HEK293 (cell line): ENCODE results near the gene KICS2.

ENCODE experiments used
- ATF2 ChIP-seq: fragments of 450-650 bp; formaldehyde crosslinking; IDR thresholded peaks from 2 replicates; pipeline ENCODE4 v1.5.1; 2016; ENCODE audit warnings: missing biosample characterization, missing genetic modification characterization, low read depth
- CTCF ChIP-seq: fragments of 450-650 bp; formaldehyde crosslinking; IDR thresholded peaks from 2 replicates; pipeline ENCODE4 v1.5.1; 2016; ENCODE audit warnings: missing biosample characterization, missing genetic modification characterization
- HOXA7 ChIP-seq: sonication (generic); formaldehyde crosslinking; IDR thresholded peaks from 2 replicates; pipeline ENCODE4 v1.8.1; 2022; ENCODE audit warnings: missing genetic modification reagents, borderline replicate concordance
- MYNN ChIP-seq: fragments of 450-650 bp; formaldehyde crosslinking; IDR thresholded peaks from 2 replicates; pipeline ENCODE4 v1.5.1; 2016; ENCODE audit warnings: missing biosample characterization, missing genetic modification characterization, borderline replicate concordance
- REST ChIP-seq: fragments of 450-650 bp; formaldehyde crosslinking; IDR thresholded peaks from 2 replicates; pipeline ENCODE4 v1.5.1; 2016; ENCODE audit warnings: missing biosample characterization, missing genetic modification characterization
- SALL2 ChIP-seq: fragments of 450-650 bp; formaldehyde crosslinking; IDR thresholded peaks from 2 replicates; pipeline ENCODE4 v1.5.0; 2017; ENCODE audit warnings: missing biosample characterization, mild to moderate bottlenecking, missing genetic modification characterization, borderline replicate concordance
- ZNF184 ChIP-seq: fragments of 450-650 bp; IDR thresholded peaks from 2 replicates; pipeline ENCODE4 v1.5.1; 2018; ENCODE audit warnings: missing biosample characterization, mild to moderate bottlenecking, missing genetic modification characterization
- ZNF274 ChIP-seq, 2 experiments: fragments of 200-500 bp in 1 of 2; fragments of 450-650 bp in 1 of 2; sonication (Bioruptor generic) in 1 of 2; formaldehyde crosslinking in 1 of 2; IDR thresholded peaks; 2 replicates each; pipeline versions ENCODE4 v1.5.1 to v1.6.1; 2014 to 2016; ENCODE audit warnings: borderline replicate concordance in 1 of 2, inconsistent platforms in 1 of 2, low read length in 1 of 2, missing biosample characterization in 1 of 2, missing genetic modification characterization in 1 of 2
- ZNF548 ChIP-seq: fragments of 450-650 bp; formaldehyde crosslinking; IDR thresholded peaks from 2 replicates; pipeline ENCODE4 v1.5.1; 2016; ENCODE audit warnings: missing biosample characterization, missing genetic modification characterization
- ZNF624 ChIP-seq: fragments of 450-650 bp; formaldehyde crosslinking; IDR thresholded peaks from 2 replicates; pipeline ENCODE4 v1.5.1; 2017; ENCODE audit warnings: missing biosample characterization, missing genetic modification characterization
- TF ChIP-seq, protein P1 (sequence below): fragments of 450-650 bp; formaldehyde crosslinking; IDR thresholded peaks from 2 replicates; pipeline ENCODE4 v1.5.1; 2016; ENCODE audit warnings: missing biosample characterization, missing genetic modification characterization
- TF ChIP-seq, protein P2 (sequence below): fragments of 450-650 bp; formaldehyde crosslinking; IDR thresholded peaks from 2 replicates; pipeline ENCODE4 v1.5.1; 2016; ENCODE audit warnings: missing biosample characterization, missing genetic modification characterization

DNA sequence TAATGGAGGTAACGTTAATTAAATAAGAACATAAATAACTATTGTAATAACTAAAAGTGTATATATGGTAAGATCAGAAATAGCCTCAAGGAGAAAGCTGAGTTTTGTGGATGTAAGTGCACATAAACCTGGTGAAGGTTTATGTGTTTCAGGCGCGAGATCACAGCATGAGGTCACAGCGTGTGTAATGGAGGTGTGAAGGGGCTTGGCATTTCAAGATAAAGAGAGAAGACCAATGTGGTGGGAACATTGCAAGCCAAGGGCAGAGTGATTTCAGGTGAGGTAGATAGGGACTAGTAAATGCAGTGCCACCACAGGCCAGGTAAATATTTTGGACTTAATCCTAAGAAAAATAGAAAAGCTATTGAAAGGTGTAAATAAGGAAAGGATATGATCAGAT is 21.7 kb upstream of the KICS2 start:
- no peak for TF ChIP-seq ZNF184 (tag by site-specific recombination)
- TF ChIP-seq MYNN (tag by site-specific recombination): no peak
- no peak for TF ChIP-seq ZNF624 (tag by site-specific recombination)
- TF ChIP-seq CTCF (tag by site-specific recombination): no peak
- TF ChIP-seq ZNF548 (tag by site-specific recombination): no peak
- no peak for TF ChIP-seq ATF2 (tag by site-specific recombination)
- TF ChIP-seq HOXA7 (CRISPR knock-in tag): no peak
- TF ChIP-seq, protein P1, sequence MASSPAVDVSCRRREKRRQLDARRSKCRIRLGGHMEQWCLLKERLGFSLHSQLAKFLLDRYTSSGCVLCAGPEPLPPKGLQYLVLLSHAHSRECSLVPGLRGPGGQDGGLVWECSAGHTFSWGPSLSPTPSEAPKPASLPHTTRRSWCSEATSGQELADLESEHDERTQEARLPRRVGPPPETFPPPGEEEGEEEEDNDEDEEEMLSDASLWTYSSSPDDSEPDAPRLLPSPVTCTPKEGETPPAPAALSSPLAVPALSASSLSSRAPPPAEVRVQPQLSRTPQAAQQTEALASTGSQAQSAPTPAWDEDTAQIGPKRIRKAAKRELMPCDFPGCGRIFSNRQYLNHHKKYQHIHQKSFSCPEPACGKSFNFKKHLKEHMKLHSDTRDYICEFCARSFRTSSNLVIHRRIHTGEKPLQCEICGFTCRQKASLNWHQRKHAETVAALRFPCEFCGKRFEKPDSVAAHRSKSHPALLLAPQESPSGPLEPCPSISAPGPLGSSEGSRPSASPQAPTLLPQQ: no peak
- no peak for TF ChIP-seq ZNF274 (IDR thresholded peaks at IDR 0.05; ENCODE audit: low read length)
- no peak for TF ChIP-seq ZNF274 (tag by site-specific recombination; IDR thresholded peaks at IDR 0.05; ENCODE audit: borderline replicate concordance)
- no peak for TF ChIP-seq REST (tag by site-specific recombination)
- TF ChIP-seq, protein P2, sequence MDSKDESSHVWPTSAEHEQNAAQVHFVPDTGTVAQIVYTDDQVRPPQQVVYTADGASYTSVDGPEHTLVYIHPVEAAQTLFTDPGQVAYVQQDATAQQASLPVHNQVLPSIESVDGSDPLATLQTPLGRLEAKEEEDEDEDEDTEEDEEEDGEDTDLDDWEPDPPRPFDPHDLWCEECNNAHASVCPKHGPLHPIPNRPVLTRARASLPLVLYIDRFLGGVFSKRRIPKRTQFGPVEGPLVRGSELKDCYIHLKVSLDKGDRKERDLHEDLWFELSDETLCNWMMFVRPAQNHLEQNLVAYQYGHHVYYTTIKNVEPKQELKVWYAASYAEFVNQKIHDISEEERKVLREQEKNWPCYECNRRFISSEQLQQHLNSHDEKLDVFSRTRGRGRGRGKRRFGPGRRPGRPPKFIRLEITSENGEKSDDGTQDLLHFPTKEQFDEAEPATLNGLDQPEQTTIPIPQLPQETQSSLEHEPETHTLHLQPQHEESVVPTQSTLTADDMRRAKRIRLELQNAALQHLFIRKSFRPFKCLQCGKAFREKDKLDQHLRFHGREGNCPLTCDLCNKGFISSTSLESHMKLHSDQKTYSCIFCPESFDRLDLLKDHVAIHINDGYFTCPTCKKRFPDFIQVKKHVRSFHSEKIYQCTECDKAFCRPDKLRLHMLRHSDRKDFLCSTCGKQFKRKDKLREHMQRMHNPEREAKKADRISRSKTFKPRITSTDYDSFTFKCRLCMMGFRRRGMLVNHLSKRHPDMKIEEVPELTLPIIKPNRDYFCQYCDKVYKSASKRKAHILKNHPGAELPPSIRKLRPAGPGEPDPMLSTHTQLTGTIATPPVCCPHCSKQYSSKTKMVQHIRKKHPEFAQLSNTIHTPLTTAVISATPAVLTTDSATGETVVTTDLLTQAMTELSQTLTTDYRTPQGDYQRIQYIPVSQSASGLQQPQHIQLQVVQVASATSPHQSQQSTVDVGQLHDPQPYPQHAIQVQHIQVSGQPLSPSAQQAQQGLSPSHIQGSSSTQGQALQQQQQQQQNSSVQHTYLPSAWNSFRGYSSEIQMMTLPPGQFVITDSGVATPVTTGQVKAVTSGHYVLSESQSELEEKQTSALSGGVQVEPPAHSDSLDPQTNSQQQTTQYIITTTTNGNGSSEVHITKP (tag by site-specific recombination): no peak
- no peak for TF ChIP-seq SALL2
